ENCODE data around the gene SPNS3.

- TF ChIP-seq EP300 (IDR thresholded peaks at IDR 0.05), result no peak
- no peak for TF ChIP-seq CTCF (IDR thresholded peaks at IDR 0.05)
- no peak for TF ChIP-seq POLR2A (IDR thresholded peaks at IDR 0.05)
Measured at GRCh38 chr17:4498461-4499397, 65.0 kb downstream of the SPNS3 start, which contains the start of gene SPNS2.
